HG02885 (cell line): ENCODE results near the gene KDM4B.

ENCODE experiments used
- ATAC-seq: cut with Tn5 transposase; IDR thresholded peaks from one replicate; pipeline ENCODE4 v1.9.1; 2021; ENCODE audit warnings: mild to moderate bottlenecking; ENCODE audit not compliant: unreplicated experiment, poor library complexity

The KDM4B gene

GRCh38 chr19:5030822-5031221 lies 61.9 kb downstream of the KDM4B start:
- ATAC-seq, result no peak

GRCh38 chr19:5031231-5032100 lies 62.6 kb downstream of the KDM4B start:
- peak; percentile 46 for ATAC-seq

GRCh38 chr19:5032101-5032967 lies 63.4 kb downstream of the KDM4B start:
- ATAC-seq, result no peak

- no peak for ATAC-seq
Observed at GRCh38 chr19:5035105-5035761, 66.3 kb downstream of the KDM4B start.

GRCh38 chr19:5035793-5036697 lies 67.1 kb downstream of the KDM4B start:
- ATAC-seq, result no peak

- ATAC-seq, result no peak
Observed at GRCh38 chr19:5036698-5037563, 68.0 kb downstream of the KDM4B start.

- ATAC-seq, result no peak
Observed at GRCh38 chr19:5037936-5038335, 69.0 kb downstream of the KDM4B start.

GRCh38 chr19:5038631-5039271 lies 69.8 kb downstream of the KDM4B start:
- no peak for ATAC-seq

GRCh38 chr19:5039642-5040543 lies 71.0 kb downstream of the KDM4B start:
- ATAC-seq, result no peak

GRCh38 chr19:5040544-5041167 lies 71.7 kb downstream of the KDM4B start:
- ATAC-seq, result no peak

GRCh38 chr19:5041168-5041912 lies 72.4 kb downstream of the KDM4B start:
- ATAC-seq, result no peak

GRCh38 chr19:5041913-5042187 lies 72.9 kb downstream of the KDM4B start:
- ATAC-seq, result no peak

GRCh38 chr19:5042556-5042955 lies 73.6 kb downstream of the KDM4B start:
- ATAC-seq, result no peak

GRCh38 chr19:5045029-5045428 lies 76.1 kb downstream of the KDM4B start:
- ATAC-seq, result no peak

GRCh38 chr19:5045956-5046338 lies 77.0 kb downstream of the KDM4B start:
- no peak for ATAC-seq

- no peak for ATAC-seq
Observed at GRCh38 chr19:5046339-5047039, 77.6 kb downstream of the KDM4B start.
